GM12873 (cell line): ENCODE results near the gene SLC22A13.

Source experiments
- TF ChIP-seq, protein P1 (sequence below): IDR thresholded peaks from 2 replicates; pipeline ENCODE4 v1.5.1; 2012; ENCODE audit warnings: low read depth, mild to moderate bottlenecking, moderate library complexity, low read length, control low read depth; ENCODE audit not compliant: insufficient read depth; ENCODE audit errors: missing control alignments

The SLC22A13 gene

DNA sequence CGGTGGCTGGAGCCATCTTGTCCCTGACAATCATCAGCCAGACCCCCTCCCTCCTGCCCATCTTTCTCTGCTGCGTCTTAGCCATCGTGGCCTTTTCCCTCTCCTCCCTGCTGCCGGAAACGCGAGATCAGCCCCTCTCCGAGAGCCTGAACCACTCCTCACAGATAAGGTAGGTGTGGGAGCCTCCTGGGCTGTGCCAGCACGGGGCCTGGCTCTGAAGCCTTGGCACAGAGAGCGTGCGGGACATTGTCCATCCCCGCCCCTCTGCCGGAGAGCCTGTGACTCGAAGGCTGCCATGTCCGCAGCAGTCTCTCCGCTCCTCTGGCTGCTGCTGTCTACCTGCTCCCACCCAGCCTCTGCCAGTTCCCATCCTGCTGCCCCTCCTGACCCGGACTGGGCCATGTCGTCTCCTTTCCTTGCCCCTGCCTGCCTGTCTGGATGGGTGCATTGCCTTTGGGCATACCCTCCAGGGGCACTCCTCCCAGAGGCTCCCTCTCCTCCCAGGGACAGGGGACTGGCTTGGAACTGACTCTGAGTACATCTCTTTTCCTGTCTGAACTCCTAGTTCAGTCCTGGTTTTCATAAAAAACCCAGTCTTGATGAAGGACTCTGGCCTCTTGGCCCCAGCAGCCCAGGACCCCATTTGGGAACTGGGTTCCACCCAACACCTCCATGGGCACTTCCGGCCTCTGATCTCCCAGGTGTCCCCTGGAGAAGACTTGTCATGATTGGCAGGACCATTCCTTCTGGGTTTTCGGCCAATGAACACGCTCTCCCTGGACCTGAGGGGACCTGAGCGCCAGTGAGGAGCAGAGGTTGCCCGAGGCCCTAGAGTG, 51.0 kb downstream of the SLC22A13 start:
- TF ChIP-seq, protein P1, sequence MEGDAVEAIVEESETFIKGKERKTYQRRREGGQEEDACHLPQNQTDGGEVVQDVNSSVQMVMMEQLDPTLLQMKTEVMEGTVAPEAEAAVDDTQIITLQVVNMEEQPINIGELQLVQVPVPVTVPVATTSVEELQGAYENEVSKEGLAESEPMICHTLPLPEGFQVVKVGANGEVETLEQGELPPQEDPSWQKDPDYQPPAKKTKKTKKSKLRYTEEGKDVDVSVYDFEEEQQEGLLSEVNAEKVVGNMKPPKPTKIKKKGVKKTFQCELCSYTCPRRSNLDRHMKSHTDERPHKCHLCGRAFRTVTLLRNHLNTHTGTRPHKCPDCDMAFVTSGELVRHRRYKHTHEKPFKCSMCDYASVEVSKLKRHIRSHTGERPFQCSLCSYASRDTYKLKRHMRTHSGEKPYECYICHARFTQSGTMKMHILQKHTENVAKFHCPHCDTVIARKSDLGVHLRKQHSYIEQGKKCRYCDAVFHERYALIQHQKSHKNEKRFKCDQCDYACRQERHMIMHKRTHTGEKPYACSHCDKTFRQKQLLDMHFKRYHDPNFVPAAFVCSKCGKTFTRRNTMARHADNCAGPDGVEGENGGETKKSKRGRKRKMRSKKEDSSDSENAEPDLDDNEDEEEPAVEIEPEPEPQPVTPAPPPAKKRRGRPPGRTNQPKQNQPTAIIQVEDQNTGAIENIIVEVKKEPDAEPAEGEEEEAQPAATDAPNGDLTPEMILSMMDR: no peak

DNA sequence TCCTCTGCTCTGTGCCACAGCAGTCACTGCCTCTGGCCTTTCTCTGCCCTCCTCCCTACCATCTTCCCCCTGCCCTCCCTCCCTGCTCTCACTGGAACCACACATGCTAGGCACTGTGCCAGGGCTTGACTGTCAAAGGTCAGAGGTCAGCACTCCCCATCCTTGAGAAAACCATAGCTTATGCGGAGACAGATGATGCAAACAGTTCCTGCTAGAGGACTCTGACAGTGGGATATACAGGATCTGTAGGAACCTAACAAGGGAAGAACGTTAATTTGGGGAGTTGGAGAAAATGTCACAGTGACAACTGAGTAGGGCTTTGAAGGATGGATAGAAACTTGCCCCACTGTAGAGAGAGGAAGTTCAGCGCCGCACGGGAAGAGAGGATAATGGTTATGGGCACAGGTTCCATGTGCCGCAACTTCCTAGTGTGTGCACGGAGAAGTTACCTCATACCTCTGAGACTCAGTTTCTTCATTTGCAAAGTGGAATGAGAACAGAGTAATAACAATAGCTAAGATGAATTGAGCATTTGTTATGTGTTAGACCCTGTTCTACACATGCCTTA, 51.7 kb downstream of the SLC22A13 start:
- TF ChIP-seq, protein P1: no peak

DNA sequence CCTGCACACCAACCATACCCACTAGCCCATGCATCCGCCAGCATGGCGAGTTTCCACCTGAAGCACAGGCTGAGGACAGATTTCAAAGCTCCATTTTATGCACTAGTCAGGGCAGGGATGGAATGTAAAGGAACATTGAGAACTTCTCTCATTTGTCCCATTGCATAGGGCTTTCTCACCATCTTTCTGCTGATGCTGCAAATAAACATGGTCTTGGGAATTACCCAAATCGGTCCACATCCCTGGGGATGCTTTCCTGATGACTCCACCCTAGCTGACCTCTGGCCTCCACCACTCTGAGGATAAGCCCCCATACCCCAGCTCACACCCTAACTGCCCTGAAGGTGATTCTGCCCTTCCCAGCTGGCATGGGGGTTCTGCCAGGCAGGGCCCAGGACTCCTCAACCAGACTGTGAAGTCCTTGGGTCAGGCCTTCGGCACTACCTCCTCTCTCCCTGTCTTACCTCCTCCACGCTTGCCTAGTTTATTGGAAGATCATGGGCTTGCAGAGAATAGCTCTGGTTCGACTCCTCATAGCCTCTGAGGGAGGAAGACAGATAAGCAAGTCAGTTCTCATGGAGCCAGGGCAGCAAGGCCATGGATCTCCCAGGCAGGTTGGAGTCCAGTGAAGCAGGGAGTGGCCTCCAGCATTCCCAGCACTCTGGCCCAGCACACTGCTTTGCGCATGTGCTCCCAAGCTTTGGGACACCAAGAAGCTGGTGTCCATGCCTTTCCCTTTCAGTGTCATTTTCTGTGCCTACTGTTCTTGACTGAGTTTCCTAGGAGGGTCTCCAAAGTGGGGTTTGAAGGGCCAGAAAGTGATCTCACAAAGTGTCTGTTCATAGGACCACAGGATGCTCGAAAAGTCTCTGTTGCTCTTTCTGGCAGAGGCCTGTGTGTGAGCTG, 53.4 kb downstream of the SLC22A13 start:
- TF ChIP-seq, protein P1: no peak

DNA sequence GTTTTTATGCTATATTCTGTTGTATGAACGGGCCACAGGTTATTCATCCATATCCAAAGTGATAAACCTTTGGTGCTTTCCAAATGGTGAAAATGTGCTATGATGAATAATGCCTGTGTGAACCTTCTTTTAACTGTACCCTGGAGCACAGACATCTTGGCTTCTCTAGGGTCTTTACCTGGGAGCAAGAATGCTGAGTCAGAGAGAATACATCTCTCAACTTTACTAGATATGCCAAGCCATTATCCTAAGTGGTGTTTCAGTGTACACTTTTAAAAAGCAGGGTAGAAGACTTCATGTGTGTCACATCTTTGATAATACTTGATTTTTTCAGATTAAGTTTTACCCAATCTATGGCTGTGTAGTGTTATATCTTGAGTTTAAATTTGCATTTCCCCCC, 57.4 kb downstream of the SLC22A13 start:
- TF ChIP-seq, protein P1: no peak

DNA sequence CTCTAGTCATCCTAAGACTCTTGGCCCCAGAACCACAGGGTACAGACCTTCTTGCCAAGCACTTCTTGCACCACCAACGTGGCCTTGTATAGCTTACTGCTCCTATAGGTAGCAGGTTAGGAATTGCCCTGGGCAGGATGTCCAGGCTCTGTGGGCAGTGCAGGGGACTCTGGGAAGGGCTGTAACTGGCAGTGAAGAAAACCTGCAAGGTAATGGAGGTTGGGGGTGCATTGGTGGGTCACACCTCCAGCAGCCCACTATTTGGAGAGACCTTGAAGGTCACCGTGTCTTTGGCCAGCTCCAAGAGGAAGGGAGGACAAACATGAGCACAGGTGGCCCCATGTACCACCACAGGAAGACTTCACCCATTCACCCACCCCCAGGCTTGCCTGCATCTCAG, 59.6 kb downstream of the SLC22A13 start:
- TF ChIP-seq, protein P1: no peak

DNA sequence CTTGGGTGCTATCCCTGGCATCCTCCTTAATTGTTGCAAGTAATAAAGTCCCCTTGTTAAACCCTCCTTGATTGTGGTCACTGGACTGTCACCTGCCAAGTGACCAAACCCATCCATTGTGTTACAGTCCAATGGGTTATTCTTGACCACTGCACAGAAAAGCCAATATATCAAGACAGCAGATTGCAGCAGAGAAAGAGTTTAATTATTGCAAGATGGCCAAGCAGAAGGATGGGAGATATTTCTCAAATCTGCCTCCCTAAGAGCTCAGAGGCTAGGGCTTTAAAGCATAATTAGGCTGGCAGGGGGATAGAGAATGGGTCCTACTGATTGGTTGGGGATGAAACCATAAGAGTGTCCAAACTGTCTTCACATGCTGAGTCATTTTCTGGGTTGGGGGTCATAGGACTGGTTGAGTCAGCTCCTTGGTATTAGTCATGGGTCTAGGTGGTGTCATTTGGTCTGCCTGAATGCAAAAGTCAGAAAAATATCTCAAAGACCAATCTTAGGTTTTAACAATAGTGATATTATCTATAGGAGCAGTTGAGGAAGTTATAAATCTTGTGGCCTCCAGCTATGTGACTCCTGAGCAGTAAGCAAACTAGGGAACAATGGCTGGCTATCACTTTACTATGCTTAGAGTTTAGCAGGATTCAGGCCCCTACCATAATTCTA, 61.9 kb downstream of the SLC22A13 start:
- TF ChIP-seq, protein P1: no peak
